Measurements from ENCODE around the gene IFT81. TPM values are rescaled to one million over a fixed set of nuclear protein-coding genes. Genes with fewer than 3 reads are reported as not detected.
A peak's percentile ranks its signal among the peaks of the same experiment; 100 is the strongest.

IFT81 gene
- total and polyA plus RNA-seq, 2 experiments from 2014 or later = 17.5 to 22.3 TPM

DNA sequence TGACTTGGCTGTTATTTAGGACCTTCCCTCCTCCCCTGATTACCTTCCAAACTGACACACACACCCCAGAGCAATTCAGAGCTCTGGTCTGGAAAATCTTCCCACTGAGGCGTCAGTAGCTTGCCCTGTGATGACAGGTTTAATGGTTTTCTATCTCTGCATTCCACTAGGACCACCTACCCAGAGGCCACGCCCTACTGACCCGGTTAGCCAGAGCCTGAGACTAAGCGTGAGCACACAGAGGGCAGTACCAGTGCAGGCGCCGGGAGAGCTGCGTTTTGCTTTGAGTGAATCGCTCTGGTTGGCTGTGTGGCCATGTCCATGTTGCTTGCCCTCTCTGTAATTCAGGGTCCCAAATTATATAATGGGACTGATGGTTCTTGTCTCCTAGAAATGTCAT is 120.7 kb downstream of the IFT81 start:
- Mint-ChIP-seq H3K4me1 (peaks cover 25% of the 10 kb centered on the region), H3K36me3 (ENCODE audit: low read depth) (no peaks in the 10 kb centered on the region), H3K9me3 (no peaks in the 10 kb centered on the region), H3K4me3 (no peak overlapping the region), H3K27me3 (ENCODE audit: insufficient read depth, low read depth, poor library complexity) (peaks cover 15% of the 10 kb centered on the region), H3K27ac (no peak overlapping the region)
- Histone ChIP-seq H2AFZ (no peak overlapping the region), H3K4me3 (no peak overlapping the region), H3K79me2 (replicated peaks; ENCODE audit: insufficient read depth) (no peaks in the 10 kb centered on the region), H3K4me1 (ENCODE audit: insufficient read depth) (peaks cover 5% of the 10 kb centered on the region; the same call in 1 of the 2 replicates), H3K4me2 (peak overlapping the region; percentile 58), H3K27me3 (ENCODE audit: insufficient read depth) (no peaks in the 10 kb centered on the region), H3K9me2 (ENCODE audit: insufficient read depth) (0 out of 2 replicates have a peak, but pooled peaks cover 3% of the 10 kb centered on the region), H3F3A (replicated peaks; ENCODE audit: low read depth) (peaks cover 4% of the 10 kb centered on the region; the same call in 1 of the 2 replicates), H3K27ac (ENCODE audit: low read depth) (0 out of 2 replicates have a peak overlapping the region, but pooled peaks have one; percentile 60), H3K36me3 (ENCODE audit: insufficient read depth) (no peaks in the 10 kb centered on the region), H4K20me1 (replicated peaks; ENCODE audit: insufficient read depth) (no peaks in the 10 kb centered on the region)
- peak; percentile 87 for DNase-seq (ENCODE audit: low spot score)
- TF ChIP-seq CREB1 (CRISPR knock-in tag; IDR thresholded peaks at IDR 0.05; ENCODE audit: low read depth) = no peak
- no peak for TF ChIP-seq JUNB (IDR thresholded peaks at IDR 0.05; ENCODE audit: unreplicated experiment)
- TF ChIP-seq ZNF114 (CRISPR knock-in tag; IDR thresholded peaks at IDR 0.05) = no peak
- TF ChIP-seq, protein P1, sequence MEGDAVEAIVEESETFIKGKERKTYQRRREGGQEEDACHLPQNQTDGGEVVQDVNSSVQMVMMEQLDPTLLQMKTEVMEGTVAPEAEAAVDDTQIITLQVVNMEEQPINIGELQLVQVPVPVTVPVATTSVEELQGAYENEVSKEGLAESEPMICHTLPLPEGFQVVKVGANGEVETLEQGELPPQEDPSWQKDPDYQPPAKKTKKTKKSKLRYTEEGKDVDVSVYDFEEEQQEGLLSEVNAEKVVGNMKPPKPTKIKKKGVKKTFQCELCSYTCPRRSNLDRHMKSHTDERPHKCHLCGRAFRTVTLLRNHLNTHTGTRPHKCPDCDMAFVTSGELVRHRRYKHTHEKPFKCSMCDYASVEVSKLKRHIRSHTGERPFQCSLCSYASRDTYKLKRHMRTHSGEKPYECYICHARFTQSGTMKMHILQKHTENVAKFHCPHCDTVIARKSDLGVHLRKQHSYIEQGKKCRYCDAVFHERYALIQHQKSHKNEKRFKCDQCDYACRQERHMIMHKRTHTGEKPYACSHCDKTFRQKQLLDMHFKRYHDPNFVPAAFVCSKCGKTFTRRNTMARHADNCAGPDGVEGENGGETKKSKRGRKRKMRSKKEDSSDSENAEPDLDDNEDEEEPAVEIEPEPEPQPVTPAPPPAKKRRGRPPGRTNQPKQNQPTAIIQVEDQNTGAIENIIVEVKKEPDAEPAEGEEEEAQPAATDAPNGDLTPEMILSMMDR (conservative IDR thresholded peaks at IDR 0.05; ENCODE audit: low read depth in 2 of 2) = no peak
- no peak for TF ChIP-seq EZH2phosphoT487 (IDR thresholded peaks at IDR 0.05; ENCODE audit: unreplicated experiment)
- peak; percentile 95 for ATAC-seq

DNA sequence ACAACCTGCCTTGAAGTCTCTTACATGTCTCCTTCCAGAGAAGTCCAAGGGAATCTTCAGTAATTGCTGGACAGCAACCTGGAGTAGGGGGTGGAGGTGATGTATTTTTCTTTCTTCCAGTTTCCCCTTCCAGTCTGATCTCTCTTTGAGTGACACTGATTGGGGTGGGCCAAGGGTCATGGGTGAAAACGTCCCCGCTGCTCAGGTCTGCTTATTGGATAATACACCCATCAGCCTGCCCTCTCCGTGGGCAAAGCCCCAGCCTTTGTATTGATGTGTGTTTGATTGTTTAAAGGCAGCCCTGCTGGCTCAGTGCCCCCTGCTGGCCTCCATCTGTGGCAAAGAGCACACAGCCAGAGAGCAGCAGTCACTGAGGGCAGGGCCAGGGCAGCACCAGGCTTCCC is 121.2 kb downstream of the IFT81 start:
- H3K4me3 ChIP-seq = no peak overlapping the region
- no peak overlapping the region; the same call in 1 of the 2 replicates for H3K27ac Mint-ChIP-seq

More for the DNA sequence above, 121.2 kb downstream of the IFT81 start:
- H3K9me2 ChIP-seq (ENCODE audit: insufficient read depth) = 0 out of 2 replicates have a peak, but pooled peaks cover 3% of the 10 kb centered on the region
- peak overlapping the region; percentile 58 for H3K4me2 ChIP-seq
- Mint-ChIP-seq H3K36me3 (ENCODE audit: low read depth) (no peaks in the 10 kb centered on the region), H3K27me3 (ENCODE audit: insufficient read depth, low read depth, poor library complexity) (peaks cover 15% of the 10 kb centered on the region), H3K4me3 (no peak overlapping the region), H3K4me1 (peaks cover 27% of the 10 kb centered on the region), H3K9me3 (no peaks in the 10 kb centered on the region)
- no peaks in the 10 kb centered on the region for H3K36me3 ChIP-seq (ENCODE audit: insufficient read depth)
- peaks cover 5% of the 10 kb centered on the region; the same call in 1 of the 2 replicates for H3K4me1 ChIP-seq (ENCODE audit: insufficient read depth)
- peaks cover 4% of the 10 kb centered on the region; the same call in 1 of the 2 replicates for H3F3A ChIP-seq (replicated peaks; ENCODE audit: low read depth)
- H3K27ac ChIP-seq (ENCODE audit: low read depth) = no peak overlapping the region
- TF ChIP-seq, protein P2, sequence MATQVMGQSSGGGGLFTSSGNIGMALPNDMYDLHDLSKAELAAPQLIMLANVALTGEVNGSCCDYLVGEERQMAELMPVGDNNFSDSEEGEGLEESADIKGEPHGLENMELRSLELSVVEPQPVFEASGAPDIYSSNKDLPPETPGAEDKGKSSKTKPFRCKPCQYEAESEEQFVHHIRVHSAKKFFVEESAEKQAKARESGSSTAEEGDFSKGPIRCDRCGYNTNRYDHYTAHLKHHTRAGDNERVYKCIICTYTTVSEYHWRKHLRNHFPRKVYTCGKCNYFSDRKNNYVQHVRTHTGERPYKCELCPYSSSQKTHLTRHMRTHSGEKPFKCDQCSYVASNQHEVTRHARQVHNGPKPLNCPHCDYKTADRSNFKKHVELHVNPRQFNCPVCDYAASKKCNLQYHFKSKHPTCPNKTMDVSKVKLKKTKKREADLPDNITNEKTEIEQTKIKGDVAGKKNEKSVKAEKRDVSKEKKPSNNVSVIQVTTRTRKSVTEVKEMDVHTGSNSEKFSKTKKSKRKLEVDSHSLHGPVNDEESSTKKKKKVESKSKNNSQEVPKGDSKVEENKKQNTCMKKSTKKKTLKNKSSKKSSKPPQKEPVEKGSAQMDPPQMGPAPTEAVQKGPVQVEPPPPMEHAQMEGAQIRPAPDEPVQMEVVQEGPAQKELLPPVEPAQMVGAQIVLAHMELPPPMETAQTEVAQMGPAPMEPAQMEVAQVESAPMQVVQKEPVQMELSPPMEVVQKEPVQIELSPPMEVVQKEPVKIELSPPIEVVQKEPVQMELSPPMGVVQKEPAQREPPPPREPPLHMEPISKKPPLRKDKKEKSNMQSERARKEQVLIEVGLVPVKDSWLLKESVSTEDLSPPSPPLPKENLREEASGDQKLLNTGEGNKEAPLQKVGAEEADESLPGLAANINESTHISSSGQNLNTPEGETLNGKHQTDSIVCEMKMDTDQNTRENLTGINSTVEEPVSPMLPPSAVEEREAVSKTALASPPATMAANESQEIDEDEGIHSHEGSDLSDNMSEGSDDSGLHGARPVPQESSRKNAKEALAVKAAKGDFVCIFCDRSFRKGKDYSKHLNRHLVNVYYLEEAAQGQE (IDR thresholded peaks at IDR 0.05; ENCODE audit: unreplicated experiment) = peak; percentile 51
- TF ChIP-seq CREB1 (CRISPR knock-in tag; IDR thresholded peaks at IDR 0.05; ENCODE audit: low read depth) (no peak), ZNF331 (CRISPR knock-in tag; IDR thresholded peaks at IDR 0.05; ENCODE audit: low read depth) (no peak)
- TF ChIP-seq, protein P1 (conservative IDR thresholded peaks at IDR 0.05; ENCODE audit: low read depth in 2 of 2) = peak; percentile 62 to 78
- H3K79me2 ChIP-seq (replicated peaks; ENCODE audit: insufficient read depth) = no peaks in the 10 kb centered on the region
- ATAC-seq = peak; percentile 83
- no peaks in the 10 kb centered on the region for H4K20me1 ChIP-seq (replicated peaks; ENCODE audit: insufficient read depth)
- peak; percentile 73 for DNase-seq (ENCODE audit: low spot score)
- H2AFZ ChIP-seq = no peak overlapping the region; the same call in 1 of the 2 replicates
- H3K27me3 ChIP-seq (ENCODE audit: insufficient read depth) = no peaks in the 10 kb centered on the region

Data from GM23338 (cell line).